Forelimb muscle (tissue), 1 donor: ENCODE measurements around the gene C17orf100. TPM values are rescaled to one million over a fixed set of nuclear protein-coding genes. Genes with fewer than 3 reads are reported as not detected.
"Not testable (repeated sequence)": the region's sequence is repeated elsewhere in the genome, so short reads cannot be mapped to it uniquely, and the experiment has no call there.

Experiments used
- DNase-seq: peaks from one replicate; pipeline ENCODE4 v3.0.0-alpha.2; 2013; ENCODE audit warnings: low read depth
- polyA plus RNA-seq: library from polyadenylated mRNA; unstranded; fragments of 120-200 nt; gene quantifications from one replicate; pipeline ENCODE4 v1.2.1, GENCODE V29; 2013; ENCODE audit not compliant: insufficient read length

C17orf100 gene
- polyA plus RNA-seq, 1 donor, result 3.0 TPM

DNA sequence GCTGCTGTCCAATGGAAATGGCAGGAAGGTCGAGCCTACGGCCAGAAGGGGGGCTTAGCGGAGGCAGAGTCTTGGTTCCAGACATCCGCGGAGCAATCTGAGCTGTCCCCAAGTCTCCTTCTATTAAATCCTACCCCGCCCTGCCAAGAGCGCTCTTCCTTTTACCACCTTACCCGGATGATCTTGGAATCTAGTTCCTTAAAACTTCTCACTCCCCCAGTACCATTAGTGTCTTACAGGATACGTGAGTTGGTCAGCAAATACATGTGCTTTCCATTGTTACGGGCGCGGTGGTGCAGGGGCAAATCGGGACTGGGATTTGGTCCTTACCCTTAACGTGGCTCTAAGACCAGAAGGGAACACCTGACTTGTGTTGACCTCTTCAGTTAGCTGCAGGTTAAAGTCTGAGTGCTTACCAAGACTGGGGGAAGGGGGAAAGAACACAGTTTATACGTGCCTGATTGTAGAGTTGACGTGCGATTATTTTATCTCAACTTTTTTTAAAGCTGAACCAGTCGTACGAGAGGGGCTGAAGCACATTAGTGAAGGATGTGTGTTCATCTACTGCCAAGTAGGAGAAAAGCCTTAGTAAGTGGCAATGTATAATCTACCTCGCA is 10.2 kb upstream of the C17orf100 start:
- no peak for DNase-seq

DNA sequence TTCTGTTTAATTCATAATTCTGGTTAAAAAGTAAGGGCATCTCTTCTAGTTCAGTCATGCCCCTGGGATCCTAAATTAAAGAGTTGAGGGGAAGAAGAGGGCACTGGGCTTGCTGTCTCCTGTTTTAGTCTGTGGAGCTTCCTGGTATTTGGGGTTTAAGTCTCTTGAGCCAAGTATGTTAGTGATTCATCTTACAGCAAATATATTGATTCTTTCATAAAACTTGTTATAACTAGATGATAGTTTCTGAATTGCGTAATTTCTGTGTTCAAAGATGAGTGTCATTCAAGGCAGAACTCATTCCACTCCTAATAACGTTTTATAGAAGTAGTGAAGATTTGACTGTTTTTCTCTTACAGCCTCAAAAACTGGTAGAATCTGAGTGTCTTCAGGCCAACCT is 9.0 kb upstream of the C17orf100 start:
- no peak for DNase-seq

DNA sequence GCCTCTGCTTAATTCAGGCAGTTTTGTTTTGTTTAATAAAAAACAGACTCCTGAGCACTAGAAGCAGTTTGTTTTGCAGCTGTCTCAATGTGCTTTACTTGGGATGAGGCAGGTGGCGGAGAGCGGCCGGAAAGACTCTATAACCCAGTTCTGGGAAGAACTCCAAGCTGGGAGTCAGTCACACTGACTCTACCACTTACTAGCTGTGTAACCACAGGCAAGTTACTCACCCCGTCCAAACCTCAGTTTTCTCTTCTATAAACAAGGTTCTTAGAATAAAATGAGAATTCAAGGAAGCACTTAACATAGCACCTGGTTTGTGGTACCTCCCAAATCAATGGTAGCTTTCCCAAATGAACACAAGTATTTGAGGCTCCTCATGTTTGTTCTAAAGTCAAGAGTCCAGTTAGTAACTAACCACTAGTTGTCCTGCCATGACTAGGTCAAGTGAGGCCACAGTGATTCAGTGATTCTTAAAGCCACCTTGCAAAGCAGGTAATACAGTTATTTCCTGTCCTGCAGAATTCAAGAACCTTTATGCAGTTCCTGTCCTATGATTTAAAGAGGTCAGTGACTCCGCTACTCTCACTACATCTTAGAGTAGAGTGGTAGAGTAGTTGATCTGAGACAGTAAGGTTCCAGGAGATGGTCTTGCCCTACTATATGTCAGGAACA is 8.0 kb upstream of the C17orf100 start:
- no peak for DNase-seq

DNA sequence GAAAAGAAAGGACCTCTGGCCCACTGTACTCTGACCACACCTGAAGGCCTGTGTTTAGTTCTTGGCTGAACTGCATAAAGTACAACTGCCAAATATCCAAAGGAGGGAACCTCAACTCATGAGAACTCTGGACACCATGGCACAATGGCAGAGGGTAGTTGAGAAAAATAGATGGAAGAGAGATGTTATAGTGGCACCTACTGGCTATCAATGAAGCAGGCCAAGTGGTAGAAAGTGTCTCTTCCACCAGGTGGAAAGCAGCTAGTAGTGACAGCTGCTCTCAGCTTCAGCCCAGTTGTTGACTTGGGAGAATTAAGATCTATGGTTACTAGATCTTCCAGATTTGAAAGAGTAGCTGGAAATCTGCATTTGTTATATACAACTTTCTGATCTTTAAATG is 3.4 kb upstream of the C17orf100 start:
- no peak for DNase-seq

DNA sequence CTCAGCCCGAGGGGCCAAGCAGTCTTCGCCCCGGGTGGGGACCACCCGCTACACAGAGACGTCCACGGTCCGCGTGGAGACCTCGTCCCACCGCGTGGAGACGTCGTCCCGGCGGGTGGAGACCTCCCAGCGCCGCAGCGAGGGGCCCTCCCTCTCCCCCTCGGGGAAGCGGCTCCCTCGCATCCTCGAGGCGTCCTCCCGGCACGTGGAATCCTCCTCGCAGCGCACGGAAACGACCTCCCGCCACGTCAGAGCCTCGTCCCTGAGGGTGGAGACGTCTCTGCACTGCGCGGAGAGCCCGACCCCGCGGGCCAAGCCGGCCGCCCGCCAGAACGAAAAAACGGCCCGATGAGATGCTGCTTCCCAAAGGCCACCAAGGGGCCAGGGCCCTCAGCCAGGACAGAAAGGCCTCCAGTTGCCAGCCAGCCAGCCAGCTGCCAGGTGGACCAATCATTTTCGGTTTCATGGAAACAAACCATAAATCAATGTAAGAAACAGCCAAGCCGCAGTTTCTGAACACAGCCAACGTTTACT is 424 bp downstream of the C17orf100 start:
- DNase-seq, result no peak

DNA sequence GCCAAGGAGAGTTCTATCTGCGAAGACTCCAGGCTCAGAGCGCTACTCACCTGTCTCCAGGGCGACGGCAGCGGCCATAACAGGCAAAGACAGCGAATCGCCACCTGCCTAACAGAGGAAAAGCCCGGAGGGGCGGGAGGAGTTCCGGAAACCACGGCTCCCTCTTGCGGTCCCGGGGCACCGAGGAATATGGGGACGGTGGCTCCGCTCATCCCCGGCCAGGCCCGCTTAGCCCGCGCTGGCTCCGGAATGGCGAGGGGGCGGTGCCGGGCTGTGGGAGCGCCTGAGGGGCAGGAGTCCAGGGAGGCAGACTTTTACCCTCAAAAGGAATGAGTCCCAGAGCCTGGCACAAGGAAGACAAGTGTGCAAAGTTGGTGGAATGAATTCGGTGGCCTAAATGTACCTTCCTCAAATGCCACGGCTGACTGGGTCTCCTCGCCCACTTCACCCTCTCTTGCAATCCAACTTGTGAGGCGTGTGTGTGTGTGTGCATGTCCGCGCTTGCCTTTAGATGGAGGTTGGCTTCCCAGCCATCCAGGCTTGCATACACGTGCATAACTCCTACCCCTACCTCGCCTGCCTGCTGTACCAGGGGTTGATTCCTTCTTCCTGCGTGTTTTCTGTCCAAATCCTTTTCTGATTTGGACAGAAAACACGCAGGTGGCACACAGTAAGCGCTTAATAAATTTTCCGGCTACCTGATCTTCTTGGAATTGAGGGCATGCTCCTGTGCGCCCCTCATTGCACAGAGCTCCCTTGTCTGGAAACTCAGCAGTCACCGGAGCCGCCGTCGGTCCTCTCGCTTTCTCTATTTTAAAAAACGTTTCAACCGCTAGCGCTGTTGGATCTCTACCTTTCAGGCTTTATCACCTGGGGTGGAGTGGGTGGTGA is 3.5 kb downstream of the C17orf100 start:
- no peak for DNase-seq

DNA sequence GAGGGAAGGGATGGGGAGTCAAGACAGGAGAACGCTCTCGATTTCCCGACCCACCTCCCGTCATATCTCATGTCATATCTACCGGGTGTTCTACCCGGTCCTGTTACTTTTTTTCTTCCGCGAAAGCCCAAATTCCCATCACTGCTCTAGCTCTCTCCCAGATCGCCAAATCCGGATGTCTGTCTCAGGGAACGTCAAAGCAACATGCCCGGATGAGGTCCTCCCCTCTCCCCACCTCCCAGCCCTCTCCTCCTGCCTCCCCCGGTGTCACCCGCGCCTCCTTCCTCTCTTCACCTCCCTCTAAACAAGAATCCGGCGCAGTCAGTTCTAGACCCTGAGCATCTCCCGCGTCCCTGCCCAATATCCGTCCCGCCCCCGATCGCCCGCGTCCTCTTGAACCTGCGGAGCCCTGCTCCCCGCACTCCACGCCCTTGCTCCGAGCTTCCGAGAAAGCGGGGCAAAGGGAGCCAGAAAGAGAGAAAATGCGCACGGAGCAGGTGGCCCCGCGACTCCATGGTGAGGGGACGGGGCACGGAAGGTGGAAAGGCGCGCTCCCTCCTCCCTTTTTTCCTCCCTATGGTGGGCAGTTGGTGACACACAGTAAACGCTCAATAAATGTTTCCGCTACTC is 4.3 kb downstream of the C17orf100 start:
- DNase-seq, result not testable (repeated sequence)

DNA sequence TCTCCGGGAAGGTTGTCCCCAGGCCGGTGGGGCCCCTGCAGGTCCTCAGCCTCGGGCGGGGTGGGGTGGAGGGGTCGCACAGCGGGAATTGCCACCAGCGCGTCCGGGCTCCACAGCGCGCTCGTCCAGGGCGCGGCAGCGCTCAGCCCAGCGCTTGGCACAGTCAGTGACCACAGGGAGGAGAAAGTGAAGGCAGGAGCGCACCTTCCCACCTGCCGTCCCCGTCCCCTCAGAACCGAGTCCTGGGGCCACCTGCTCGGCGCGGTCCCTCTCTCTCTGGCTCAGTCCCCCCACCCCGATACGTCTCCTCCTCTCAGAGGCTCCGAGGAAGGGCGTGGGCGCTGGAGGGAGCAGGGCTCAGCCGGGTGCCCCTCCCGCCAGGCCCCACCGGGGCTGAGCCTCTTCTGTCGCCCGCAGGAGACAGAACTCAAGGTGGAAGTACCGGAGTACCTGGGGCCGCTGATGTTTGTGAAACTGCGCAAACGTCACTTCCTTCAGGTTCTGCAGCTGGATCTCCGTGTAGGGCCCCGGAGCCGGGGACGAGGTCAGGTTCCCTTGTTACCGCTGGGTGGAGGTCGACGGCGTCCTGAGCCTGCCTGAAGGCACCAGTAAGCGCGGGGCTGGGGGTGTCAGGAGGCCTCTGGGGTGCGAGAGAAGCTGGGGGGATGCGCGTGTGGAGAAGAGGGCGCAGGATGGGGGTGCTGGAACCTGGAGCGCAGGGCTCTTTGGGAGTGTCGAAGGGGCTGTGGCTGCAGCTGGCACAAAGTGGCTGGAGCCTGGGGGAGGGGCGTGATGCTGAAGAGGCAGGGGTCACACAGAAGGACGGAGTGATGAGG is 5.5 kb downstream of the C17orf100 start:
- DNase-seq, result not testable (repeated sequence)

DNA sequence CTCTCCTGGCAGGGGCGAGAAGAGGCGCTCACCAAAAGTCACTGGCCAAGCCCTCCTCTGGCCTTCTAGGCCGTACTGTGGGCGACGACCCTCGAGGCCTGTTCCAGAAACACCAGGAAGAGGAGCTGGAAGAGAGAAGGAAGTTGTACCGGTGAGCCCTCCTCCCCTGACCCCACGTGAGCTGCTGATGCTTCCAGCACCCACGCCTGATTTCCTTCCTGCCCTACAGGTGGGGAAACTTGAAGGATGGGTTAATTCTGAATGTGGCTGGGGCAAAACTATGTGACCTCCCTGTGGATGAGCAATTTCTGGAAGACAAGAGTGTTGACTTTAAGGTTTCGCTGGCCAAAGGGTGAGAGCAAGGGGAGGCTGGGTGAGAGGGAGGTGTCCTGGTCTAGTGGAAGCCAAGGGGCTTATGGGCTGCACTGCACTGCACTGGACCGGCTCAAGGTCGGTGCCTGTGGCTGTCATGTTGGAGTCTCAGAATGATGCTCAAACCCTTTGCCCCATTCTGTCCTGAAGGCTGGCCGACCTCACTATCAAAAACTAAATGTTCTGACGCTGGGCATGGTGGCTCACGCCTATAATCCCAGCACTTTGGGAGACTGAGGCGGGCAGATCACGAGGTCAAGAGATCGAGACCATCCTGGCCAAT is 6.2 kb downstream of the C17orf100 start:
- DNase-seq, result no peak

DNA sequence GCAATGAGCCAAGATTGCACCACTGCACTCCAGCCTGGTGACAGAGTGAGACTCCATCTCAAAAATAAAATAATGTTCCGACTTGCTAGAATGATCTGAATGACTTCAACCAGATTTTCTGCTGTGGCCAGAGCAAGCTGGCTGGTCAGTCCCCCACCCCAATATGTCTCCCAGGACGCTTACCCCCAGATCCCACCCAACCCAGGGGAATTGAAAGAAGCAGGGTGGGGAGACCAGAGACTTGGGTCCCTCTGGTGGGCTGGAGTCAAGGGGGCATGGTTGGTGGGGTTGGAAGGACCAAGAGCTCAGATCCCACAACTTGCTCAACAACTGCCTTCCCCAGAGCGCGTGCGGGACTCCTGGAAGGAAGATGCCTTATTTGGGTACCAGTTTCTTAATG is 6.8 kb downstream of the C17orf100 start:
- DNase-seq, result not testable (repeated sequence)

DNA sequence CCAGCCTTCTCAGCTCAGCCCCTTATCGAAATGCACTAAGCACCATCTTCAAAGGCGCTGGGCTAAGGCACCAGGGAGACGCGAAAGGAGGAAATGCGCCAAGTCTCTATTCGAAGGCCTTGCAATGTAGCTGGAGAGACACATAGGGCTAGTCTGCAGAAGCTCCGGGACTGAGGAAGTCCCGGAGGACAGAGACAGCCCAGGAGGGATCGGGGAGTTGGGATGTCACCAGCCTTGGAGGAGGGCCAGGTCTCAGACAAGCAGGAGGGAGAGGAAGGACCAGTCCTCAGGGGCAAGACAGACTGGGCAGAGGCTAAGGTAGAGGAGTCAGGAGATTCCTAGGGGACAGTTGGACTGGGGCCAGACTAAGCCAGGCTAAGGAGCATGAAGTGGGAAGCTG is 8.5 kb downstream of the C17orf100 start:
- no peak for DNase-seq

DNA sequence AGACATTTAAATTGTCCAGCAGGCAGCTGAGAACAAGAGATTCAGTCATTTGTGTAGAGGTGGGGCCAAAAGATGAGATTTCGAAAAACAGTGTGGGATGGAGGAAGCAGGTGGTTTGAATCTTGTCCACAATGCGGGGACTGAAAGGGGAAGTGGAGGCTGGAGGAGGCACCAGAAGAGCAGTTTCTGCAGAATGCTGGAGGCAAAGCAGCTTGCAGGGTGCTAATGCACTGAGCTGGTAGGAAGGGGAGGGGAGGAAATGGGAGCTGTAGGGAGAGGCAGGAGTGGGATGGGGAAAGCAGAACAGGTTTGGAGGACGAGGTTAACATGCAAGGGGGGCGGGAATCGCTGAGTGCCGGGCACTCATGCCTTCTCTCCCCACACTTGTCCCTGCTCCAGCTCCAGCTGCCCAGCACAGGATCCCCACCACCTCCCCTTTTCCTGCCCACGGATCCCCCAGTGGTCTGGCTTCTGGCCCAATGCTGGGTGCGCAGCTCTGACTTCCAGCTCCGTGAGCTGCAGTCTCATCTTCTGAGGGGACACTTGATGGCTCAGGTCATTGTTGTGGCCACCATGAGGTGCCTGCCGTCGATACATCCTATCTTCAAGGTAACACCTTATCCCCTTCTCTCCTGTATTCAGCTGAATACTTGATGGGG is 9.4 kb downstream of the C17orf100 start:
- no peak for DNase-seq

DNA sequence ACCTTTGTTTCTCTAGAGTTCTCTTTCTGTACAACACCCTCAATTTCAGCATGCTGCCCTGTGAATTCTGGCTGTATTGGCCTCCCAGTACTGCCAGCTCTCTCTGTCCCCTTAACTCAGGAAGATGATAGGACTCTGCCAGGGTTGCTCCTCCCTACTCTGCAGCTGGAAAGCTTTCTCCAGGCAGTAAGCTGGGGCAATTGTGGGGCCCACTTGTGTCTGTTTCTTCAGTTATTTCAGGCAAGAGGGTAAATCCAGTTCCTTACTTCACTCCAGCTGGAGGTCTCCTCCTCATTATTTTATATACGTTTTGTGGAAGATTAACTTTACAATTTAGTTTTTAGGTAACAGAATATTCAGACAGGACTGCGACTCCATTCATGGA is 9.9 kb downstream of the C17orf100 start:
- DNase-seq, result no peak

DNA sequence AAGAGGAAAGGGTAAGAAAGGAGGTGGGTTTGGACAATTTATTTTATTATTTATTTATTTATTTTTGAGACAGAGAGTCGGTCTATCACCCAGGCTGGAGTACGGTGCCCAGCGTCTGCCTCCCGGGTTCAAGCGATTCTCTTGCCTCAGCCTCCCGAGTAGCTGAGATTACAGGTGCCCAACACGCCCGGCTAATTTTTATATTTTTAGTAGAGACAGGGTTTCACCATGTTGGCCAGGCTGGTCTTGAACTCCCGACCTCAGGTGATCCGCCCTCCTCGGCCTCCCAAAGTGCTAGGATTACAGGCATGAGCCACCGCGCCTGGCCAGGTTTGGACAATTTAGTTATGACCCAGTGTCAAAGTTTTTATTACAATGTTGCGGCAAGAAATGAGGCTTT is 11.6 kb downstream of the C17orf100 start:
- DNase-seq, result not testable (repeated sequence)

DNA sequence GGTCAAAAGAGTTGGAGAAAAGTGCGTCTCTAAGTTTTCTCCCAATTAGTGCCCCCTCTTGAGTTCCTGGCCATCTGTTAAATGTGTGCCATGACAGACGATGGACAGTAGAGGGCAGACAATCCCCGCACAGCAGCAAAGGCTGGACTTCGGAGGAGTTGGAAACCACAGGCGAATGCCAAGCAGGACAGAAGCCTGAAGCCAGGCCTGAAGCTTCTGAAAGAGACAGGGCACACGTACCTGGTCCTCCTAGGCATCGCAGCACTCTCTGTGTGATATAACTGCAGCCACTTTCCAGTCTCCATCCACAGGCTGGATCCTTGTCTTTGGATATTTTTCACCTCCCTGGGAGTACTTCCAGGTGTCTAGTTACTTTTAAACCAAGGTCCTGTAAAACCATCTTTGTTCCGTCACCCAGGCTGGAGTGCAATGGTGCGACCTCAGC is 14.5 kb downstream of the C17orf100 start:
- peak; percentile 59 for DNase-seq

DNA sequence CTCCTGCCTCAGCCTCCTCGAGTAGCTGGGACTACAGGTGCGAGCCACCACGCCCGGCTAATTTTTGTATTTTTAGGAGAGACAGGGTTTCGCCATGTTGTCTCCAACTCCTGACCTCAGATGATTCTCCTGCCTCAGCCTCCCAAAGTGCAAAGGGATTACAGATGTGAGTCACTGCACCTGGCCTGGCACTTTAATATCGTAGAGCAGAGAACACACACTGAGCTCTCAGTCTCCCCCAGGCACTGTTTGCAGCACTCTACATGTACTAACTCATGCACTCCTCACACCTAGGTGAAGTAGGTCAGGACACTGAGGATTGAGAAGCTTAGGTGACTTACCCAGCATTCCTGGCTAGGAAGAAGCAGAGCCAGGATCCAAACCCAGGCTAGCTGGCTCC is 15.0 kb downstream of the C17orf100 start:
- no peak for DNase-seq

DNA sequence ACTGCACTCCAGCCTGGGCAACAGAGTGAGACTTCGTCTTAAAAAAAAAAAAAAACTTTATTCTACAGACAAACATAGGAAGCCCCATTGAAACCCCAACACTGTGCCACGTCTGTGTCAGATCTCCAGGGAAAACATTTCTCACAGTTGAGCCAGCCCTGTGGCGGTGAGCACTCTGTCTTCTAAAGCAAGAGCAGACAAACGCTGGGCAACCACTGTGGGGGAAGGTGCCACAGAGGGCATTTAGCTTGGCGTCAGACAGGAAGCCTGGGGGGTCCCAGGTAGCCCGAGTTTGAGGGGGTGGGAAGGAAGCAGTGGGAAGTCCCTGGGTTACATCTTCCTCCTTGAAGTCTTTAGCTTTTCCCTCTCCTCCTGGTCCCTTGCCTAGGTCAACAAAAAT is 16.0 kb downstream of the C17orf100 start:
- no peak for DNase-seq

DNA sequence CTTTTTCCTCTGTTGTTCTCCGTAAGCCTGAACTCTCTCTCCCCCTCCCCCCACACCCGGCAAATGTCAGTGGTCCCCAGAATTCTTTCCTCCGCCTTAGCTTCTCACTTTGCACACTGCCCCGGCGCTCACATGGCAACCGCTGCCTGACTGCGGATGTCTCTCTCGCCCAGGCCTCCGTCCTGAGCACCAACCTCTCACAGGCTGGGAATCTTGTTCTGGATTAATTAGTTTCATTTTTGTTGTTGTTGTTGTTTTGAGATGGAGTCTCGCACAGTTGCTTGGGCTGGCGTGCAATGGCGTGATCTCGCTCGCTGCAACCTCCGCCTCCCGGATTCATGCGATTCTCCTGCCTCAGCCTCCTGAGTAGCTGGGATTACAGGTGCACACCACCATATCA is 16.7 kb downstream of the C17orf100 start:
- no peak for DNase-seq

DNA sequence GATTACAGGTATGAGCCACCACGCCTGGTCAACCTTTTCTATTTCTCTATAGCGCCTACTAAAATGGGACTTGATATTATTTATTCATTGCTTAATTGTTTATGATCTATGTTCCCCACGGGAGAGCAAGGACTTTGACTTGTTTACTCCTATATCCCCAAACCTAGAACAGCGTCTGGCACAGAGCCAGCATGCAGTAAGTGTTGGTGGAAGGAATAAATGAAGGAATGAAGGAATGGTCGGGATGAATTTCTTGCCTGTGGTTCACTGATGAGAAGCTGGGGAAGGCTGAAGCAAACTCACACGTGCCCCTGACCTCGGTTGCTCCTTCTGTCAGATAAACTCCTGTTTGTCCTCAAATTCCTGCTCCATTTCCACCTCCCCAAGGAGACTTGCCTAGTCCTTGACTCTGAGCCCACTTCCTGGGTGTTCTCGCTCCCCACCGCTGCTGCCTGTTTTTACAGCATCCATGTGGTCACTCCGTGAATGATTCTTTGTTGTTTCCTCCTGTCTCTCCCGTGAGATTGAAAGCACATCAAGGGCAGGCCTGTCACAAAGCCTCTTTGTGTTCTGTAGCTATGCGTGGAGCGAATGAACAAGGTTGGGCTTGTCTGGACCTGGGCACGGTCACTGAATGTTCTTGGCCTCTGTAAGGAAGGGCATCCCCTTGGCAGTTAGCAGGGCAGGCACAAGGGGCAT is 17.3 kb downstream of the C17orf100 start:
- DNase-seq, result no peak
